ENCODE results near the gene ADORA3. TPM values are rescaled to one million over a fixed set of nuclear protein-coding genes. Genes with fewer than 3 reads are reported as not detected.

Gene ADORA3
- polyA plus RNA-seq, 5 donors: 0.49 to 0.74 (median 0.57) TPM

DNA sequence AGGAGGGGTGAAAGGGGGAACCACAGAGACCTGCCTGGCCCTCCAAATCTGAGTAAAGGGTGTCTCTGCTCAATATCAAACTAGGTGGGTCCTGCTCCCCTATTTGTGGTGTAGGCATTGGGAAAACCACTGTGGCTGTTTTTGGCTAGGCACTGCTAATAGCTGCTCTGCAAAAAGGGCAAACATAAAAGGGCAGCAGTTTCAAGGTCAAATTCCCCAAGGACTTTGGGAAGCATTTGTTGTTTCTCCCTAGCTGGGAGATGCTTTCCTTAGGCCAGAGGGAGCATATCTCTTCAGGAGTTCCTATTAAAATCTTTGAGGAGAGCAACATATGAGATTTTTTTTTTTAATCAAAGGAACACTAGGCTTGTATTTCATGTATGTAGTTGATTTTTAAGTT lies 27.2 kb downstream of the ADORA3 start:
- no peak for DNase-seq

DNA sequence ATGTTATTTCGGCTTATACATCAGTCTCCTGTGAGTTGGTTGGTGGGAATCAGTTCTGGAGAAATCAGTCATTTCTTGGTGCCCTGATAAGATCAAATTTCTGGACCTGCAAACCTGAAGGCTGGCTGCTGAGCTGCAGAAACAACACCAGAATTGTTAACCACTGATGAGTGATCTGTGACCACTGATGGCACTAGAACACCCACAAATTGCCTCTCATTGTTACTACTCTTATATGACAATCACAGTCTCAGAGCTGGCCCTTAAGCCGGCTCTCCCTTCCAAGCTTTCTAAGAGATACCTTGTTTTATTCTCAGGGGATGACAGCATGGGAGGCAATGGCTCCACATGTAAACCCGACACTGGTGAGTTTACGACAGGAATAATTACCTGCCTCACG lies 27.7 kb downstream of the ADORA3 start:
- no peak for DNase-seq

DNA sequence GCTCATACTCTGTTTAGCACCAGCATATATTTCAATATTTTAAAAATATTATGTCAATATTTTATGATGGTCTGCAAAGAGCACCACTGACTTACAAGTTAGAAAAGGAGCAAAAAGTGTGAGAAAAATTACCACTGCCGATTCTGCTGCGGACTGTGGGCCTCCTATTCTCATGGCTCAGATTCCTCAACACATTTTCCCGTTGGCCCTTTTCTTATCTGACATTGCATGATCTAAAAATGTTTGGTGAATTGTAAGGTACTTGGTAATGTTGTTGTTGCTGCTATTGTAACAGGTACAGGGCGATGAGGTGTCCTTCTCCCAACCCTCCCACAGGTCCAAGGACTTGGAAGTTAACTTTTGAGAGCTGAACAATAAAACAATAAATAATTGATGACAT lies 28.9 kb downstream of the ADORA3 start:
- no peak for DNase-seq

DNA sequence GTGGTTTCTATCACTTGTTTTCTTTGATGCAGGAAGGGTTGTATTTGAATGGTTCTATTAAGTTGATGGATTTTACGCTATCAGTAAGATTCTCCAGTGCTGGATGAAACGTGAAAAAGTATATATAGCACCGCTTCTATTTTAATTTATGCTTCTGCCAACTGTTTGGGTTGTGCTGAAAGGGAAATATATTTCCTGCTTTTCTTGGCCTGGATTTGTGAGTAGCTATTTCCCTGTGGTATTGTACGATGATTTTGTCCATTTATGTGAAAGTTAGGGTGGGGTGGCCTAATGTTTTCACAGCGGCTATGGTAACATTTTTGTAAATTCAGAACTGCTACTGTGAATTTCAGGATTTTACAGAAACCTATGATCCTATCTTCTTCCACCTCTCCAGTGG lies 29.3 kb downstream of the ADORA3 start:
- no peak for DNase-seq

DNA sequence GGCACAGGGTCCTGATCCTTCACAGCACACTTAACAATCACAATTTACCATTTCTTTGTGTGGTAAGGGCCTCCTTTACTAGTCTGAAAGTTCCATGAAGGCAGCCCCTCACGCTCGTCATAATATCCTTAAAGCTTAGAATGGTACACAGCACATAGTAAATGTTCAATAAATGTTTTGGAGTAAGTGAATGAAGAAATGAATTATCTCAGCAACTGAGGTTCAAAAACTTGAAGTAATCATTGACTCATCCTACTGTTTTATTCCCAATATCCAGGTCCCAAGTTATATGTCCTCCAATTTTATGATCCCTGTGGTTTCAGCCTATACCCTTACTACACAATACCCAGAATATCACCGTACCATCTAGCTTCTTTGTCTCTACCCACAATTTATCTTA lies 31.9 kb downstream of the ADORA3 start:
- DNase-seq: no peak

DNA sequence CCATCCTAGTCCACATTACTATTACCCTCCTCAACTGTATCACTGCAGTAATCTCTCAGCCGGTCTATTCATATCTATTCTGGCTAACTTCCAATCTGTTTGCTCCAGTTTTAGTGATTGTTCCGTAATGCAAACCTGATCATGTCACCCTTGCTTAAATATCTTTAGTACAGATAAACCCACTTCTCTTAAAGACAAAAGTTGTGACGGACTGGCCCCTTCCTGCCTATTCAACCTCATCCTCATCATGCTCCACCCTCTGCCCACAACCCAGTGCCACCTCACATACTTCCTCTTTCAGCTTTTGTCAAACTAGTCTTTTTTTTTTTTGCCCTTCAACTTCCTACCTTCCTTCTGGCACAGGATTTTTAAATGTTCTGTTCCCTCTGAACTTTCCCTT lies 32.4 kb downstream of the ADORA3 start:
- DNase-seq: no peak

DNA sequence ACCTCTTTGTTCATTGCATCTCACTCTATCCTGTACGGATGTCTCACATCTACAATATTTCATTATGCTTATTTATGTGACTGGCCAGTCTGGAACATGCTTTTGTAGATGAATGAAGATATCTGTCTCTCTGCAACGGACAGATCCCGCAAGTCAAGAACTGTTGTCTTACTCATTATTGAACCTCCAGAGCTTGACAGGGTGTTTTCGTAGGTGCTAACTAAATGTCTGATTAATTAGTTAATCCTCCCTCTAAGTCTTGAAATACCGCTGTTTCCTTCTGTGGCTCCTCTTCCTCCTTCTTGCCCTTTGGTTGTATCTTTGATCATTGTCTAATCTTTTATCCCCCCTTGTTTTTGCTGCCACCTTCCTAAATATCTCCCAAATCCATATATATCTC lies 32.8 kb downstream of the ADORA3 start:
- DNase-seq: no peak

DNA sequence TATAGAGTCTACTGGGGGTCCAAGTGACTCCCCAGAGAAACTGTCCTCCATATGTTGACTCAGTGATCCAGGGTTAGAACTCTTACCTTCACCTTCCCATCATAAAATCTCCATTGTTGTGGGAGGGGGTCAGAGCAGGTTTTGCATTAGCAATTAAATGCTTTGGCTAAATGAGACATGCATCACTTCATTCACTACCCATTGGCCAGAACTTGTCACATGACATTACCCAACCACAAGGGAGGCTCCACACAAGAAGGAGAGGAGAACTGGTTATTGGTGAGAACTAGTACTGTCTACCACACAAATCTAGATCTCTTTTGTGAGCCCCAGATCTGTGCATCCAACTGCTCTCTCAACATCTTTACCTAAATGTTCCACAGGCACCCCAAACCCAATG lies 33.9 kb downstream of the ADORA3 start:
- DNase-seq: no peak

DNA sequence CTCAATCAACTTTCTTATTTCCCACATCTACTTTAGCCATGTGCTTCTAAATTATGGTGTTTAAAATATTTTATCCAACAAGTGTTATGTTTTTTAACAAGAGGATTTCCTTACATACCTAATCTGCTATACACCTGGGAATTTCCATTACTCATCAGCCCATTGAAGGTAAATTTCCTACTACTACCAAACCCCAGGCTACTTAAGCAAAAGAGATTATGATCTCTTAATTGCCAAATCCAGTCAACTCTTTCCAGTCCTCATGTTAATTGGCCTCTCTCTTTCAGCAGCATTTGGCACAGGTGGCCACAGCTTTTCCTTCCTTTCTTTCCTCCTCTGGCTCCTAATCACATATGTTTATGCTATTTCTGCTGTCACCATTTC lies 34.7 kb downstream of the ADORA3 start:
- DNase-seq: no peak

DNA sequence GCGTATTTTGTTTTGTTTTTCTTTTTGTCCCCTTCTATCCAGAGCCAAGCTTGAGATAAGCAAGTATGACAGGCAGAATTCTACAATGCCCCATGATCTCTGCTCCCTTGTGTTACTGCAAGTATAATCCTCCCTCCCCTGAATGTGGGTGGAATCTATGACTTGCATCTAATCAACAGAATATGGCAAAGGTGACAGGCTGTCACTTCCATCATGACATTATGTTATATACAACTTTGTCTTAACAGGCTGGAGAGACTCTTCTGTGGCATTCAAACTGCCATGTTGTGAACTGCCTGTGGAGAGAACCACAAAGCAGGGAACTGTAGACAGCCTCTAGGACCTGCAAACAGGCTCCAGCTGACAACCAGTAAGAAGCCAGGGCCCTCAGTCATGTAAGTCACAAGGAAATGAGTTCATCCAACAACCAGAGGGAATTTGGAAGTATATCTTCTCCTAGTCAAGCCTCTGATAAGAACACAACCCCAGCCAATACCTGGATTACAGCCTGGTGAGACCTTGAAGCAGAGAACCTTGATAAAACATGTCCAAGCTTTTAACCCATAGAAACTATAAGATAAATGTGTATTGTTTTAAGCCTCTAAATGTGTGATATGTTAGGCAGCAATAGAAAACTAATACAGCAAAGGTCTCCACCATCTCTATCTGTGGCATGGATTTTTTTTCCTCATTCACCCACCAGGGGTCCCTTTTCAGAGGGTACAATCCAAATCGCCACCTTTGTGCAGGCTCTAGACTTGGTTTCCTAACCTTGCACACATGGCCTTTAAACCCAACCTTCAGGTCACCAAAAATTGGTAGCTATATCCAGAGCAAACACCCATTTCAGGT lies 35.3 kb downstream of the ADORA3 start:
- no peak for DNase-seq

DNA sequence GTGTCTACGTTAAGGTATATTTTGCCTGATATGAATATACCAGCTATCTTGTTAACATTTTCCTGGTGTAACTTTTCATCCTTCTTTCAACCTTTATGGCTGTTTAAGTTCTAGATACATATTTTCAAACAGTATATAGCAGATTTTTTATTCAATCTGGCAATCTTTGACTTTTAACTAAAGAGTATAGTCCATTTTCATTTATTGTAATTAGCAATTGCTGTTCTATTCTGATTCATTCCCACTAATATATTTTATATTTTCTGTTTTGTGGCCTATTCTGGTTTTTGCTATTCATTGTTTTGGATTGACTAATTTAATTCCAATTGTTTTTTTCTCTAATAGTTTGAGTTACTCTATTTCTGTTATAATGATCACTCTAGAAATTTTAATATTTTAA lies 37.0 kb downstream of the ADORA3 start:
- no peak for DNase-seq

DNA sequence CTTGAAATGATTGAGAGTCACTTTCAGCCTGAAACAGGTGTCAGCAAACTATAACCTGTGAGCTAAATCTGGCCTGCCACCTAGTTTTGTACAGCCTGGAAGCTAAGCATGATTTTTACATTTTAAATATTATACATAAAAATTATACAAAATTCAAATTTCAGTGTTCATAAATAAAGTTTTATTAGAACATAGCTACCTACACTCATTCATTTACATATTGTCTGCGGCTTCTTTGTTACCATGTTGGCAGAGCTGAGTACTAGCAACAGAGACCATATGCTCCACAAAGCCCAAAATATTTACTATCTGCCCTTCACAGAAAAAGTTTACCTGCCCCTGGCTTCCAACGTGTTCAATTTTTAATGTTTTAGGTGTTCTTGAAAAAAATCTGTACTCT lies 37.7 kb downstream of the ADORA3 start:
- DNase-seq: no peak

DNA sequence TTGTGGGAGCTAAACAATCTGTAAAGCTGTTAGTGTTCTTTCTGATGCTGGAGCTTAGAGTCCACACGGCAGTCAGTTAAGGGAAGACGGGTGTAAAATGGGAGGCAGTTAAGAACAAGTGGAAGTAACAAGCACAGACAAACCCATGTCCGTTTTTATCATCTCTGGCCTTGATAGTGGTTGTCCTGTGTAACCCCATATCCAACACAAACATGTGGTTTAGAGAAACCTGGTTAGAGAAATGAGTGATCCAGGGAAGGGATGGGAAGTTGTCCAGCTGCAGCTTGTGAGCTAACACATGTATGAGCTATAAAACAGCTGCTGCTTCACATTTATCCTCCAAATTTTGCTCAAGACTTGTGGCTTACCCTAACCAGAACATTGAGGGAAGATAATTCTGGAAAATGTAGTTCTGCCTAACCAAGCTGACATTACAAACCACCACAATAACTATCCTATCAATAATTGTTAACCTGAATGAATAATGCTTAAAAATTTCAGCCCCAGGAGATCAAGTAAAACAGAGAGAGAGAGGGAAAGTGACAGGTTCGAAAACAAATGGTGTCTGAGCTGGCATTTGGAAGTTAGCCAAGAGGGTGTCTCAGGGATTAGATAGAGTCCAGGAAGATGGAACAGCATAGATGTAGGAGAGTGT lies 40.3 kb downstream of the ADORA3 start:
- peak in 1 of 2 donors; percentile 42 for DNase-seq

DNA sequence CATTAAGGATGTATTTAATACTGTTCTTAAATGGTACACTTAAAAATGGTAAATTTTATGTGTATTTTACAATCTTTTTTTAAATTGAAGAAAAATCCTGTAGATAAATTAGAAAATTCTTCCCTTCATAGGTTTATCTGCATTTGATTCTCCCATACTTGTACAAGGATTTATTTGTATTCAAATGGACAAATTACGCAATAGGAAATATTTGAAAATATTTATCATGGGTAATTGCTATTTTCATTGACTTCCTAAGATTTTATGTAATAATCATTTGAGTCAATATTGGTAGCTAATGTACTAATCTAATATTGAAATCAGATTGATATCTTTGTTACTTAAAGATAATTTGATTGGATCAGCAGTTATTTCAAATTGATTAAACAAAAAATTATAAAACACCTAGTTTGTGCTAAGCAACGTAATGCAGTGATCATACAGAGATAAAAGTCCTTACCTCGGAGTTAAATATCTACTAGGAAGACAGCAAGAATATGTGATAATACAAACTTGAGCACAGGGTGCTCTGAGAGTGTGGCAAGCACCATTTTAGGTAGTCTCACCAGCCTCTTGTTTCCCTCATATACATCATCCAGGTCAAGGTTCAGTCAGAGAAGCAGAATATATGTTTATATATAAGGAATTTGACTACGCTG lies 40.9 kb downstream of the ADORA3 start:
- DNase-seq: no peak

DNA sequence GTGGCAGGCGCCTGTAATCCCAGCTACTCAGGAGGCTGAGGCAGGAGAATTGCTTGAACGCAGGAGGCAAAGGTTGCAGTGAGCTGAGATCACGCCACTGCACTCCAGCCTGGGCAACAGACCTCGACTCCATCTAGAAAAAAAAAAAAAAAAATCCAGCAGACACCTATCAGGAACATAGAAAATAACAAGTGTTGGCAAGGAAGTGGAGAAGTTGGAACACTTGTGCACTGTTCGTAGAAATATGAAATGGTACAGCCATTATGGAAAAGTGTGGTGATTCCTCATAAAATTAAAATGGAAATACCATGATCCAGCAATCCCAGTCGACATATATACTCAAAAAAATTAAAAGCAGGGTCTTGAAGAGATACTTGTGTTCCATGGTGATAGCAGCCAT lies 41.7 kb downstream of the ADORA3 start:
- DNase-seq: no peak

DNA sequence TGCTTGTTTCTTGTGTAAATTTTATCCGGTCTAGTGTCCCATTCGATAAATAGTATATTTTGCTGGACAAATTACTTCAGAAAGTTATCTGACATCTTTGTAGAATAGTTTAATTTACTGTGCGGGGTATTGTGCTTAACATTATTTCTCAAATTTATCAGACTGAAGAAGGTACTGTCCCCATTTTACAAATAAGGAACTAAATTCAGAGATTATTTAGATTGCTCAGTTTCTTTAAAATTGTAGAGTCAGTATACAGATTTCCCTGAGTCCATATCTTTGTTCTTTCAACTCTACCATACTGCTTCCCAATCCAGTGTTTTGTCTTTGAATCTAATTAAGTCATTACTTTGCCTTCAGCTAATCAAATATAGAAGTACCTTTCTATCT lies 47.8 kb downstream of the ADORA3 start:
- no peak for DNase-seq

DNA sequence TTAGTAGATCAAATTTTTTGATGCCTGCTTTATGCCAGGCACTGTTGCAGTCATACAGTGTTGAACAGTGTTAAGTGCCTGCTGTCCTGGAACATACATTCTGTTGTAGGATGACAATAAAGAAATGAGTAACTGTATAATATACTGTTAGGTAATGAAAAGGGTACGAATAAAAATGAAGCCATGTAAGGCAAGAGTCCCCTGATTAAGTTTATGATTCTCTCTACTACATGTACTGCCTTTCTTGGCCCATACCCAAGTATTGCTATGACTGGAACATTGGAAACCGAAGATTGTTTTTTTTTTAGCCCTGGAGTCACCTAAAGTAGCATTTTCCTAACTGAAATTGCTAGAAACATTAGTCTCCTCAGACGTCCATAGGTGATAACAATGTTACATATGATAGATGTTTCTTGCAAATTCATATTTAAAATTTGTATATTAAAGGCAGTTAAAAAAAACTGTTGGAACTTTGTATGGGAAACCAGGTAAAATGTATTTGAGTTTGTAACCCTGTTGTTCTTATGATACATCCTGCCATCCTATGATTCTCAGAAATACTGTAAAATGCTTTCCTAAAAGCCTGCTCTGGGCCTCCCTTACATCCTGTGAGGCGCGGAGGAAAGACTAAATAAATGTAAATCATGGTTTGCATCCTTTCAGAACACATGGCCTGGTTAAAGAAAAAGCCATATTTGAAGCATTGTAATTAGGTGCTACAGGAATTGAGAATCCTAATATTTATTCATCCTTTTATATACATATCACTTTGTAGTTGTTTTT lies 48.4 kb downstream of the ADORA3 start:
- no peak for DNase-seq

DNA sequence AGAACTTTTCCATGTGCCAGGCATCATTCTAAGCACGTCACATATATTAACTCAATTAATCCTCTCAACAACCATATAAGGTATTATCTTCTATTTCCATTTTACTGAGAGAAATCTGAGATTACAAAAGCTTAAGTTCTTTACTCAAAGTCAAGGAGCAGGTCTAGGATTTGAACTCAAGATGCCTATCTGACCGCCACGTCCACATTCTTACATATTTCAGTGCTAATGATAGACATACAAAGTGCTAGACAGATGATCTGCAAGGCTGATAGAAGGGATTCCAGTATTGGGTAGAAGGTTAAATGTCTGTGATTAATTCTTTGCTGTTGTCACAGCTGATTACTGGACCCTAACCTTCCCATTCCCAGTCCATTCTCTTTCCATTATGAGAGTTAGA lies 49.7 kb downstream of the ADORA3 start:
- no peak for DNase-seq

DNA sequence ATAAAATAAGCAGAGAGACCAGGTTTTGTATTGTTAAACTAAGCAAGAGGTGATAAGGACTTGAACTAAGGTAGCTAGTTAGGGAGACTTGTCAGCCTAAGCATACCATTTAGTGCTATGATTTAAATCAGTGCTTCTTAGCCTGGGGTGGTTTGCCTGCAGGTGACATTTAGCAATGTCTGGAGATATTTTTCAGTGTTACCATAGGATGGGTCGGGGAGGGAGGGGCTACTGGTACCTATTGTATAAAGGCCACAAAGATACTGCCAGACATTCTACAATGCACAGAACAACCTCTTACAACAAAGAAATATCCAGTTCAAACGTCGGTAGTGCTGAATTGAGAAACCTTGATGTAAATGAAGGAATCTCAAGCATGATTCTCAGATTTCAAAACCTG lies 50.9 kb downstream of the ADORA3 start:
- no peak for DNase-seq

DNA sequence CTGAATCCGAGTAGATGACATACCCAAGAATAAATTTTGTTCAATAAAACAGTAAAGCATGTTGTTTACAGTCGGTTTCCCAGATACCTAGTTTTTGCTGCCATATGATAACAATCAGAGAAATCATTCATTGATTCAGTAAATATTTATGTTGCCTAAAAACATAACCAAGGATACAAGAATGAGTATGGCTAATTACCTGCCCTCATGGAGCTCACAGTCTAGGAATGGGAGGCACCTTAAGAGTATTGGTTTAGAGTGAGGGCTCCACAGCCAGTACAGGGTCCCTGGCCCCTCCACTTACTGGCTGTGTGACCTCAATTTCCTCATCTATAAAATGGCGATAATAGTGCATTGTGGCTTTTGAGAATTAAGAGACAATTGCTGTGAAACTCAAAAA lies 53.2 kb downstream of the ADORA3 start:
- DNase-seq: no peak

DNA sequence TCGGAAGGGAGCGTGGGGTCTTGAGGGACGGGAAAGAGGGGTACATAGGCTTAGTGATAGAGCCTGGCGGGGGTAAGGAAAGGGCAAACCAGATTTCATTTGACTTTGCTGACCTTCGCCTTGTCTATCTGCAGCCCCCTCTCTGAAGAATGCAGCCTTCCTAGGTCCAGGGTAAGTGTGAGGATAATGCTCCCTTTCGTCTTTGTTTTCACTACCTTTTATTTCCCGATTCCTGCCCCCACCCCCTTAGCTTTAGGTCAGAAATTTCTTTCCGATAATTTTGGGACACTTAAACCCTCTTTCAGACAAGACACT lies 53.8 kb downstream of the ADORA3 start:
- DNase-seq: no peak
